K562 (cell line): ENCODE measurements around the gene OPCML. TPM values are rescaled to one million over a fixed set of nuclear protein-coding genes. Genes with fewer than 3 reads are reported as not detected.

ENCODE experiments used
- ATAC-seq: fragments of 200-7000 bp; cut with Tn5 transposase; 3 replicates; pipeline ENCODE4 v1.9.1; 2020; ENCODE audit warnings: moderate library complexity
- BruUV-seq: library from RNA; stranded (reverse); fragments of 400-500 nt; replicated peaks from 2 replicates; lab custom pipeline; 2021; lab: Mats Ljungman, UMichigan
- CTCF ChIA-PET: fragments of 300-600 bp; formaldehyde crosslinking; extraction: SDS; loops from one replicate; lab custom pipeline; 2021; ENCODE audit warnings: low intra/inter-chr PET ratio; lab: Yijun Ruan, JAX
- POLR2A ChIA-PET: fragments of 300-600, 350-650 bp; sonication (Branson Sonifier 250); formaldehyde crosslinking; extraction: SDS; loops from one replicate; lab custom pipeline; 2021; ENCODE audit warnings: antibody characterized with exemption, inconsistent platforms; lab: Yijun Ruan, JAX
- DNase-seq, 4 experiments: peaks; one replicate each; pipeline versions ENCODE4 v3.0.0 to v3.0.0-alpha.2; 2011 to 2018; ENCODE audit warnings: low spot score in 3 of 4, mixed read lengths in 3 of 4; ENCODE audit errors: extremely low read depth in 1 of 4
- FAIRE-seq: peaks from 2 replicates; lab custom pipeline; 2011; peaks lifted over from hg19 to GRCh38; lab: Jason Lieb, UNC
- H2AFZ ChIP-seq: 2 replicates; pipeline ENCODE4 v1.6.0; 2011; ENCODE audit warnings: low read depth, low read length, control low read depth, inconsistent platforms
- H3K27ac ChIP-seq: fragments of 200-600 bp; 3 replicates; pipeline ENCODE4 v1.8.0; 2011; ENCODE audit warnings: low read depth, mild to moderate bottlenecking, control low read depth, inconsistent platforms, low read length, moderate library complexity, mixed read lengths; ENCODE audit errors: extremely low read depth
- H3K27me3 ChIP-seq, 2 experiments: fragments of 300-600 bp in 1 of 2; 2 replicates in 1 of 2; 3 replicates in 1 of 2; pipeline versions ENCODE4 v1.6.0 to v1.8.0; 2011; ENCODE audit warnings: inconsistent platforms in 2 of 2, low read length in 2 of 2, mild to moderate bottlenecking in 1 of 2, mixed read lengths in 1 of 2, moderate library complexity in 1 of 2; ENCODE audit not compliant: control insufficient read depth in 2 of 2, insufficient read depth in 2 of 2
- H3K36me3 ChIP-seq: fragments of 300-600 bp; 3 replicates; pipeline ENCODE4 v1.8.0; 2011; ENCODE audit warnings: mild to moderate bottlenecking, low read length, inconsistent platforms; ENCODE audit not compliant: control insufficient read depth, insufficient read depth
- H3K4me1 ChIP-seq, 2 experiments: fragments of 200-600 bp in 1 of 2; replicated peaks in 1 of 2; 2 replicates in 1 of 2; 3 replicates in 1 of 2; pipeline versions ENCODE4 v1.5.1 to v1.8.0; 2011; ENCODE audit warnings: inconsistent platforms in 2 of 2, low read length in 2 of 2, mild to moderate bottlenecking in 1 of 2, mixed read lengths in 1 of 2, moderate library complexity in 1 of 2; ENCODE audit not compliant: control insufficient read depth in 2 of 2, insufficient read depth in 2 of 2
- H3K4me2 ChIP-seq: 2 replicates; pipeline ENCODE4 v1.6.1; 2011; ENCODE audit warnings: low read length, control low read depth, inconsistent platforms, mixed read lengths; ENCODE audit not compliant: insufficient read depth
- H3K4me3 ChIP-seq: fragments of 200-600 bp; sonication (generic), shearing (Covaris generic); 2 replicates; pipeline ENCODE4 v1.5.1; 2016; ENCODE audit warnings: control low read depth, inconsistent platforms
- H3K79me2 ChIP-seq: fragments of 200-600 bp; 3 replicates; pipeline ENCODE4 v1.8.0; 2011; ENCODE audit warnings: low read length, inconsistent platforms; ENCODE audit not compliant: control insufficient read depth, insufficient read depth
- H3K9ac ChIP-seq, 2 experiments: 2 replicates each; pipeline versions ENCODE4 v1.6.0 to v1.6.1; 2011; ENCODE audit warnings: low read depth in 2 of 2, low read length in 2 of 2, control low read depth in 1 of 2, inconsistent platforms in 1 of 2, mild to moderate bottlenecking in 1 of 2, mixed read lengths in 1 of 2; ENCODE audit not compliant: insufficient read depth in 1 of 2
- H3K9me1 ChIP-seq: one replicate; pipeline ENCODE4 v1.6.0; 2011; ENCODE audit warnings: inconsistent platforms, mild to moderate bottlenecking, low read length, moderate library complexity; ENCODE audit not compliant: control insufficient read depth, insufficient read depth
- H3K9me3 ChIP-seq: replicated peaks from 2 replicates; pipeline ENCODE4 v1.5.1; 2011; ENCODE audit warnings: low read depth, low read length, inconsistent platforms; ENCODE audit not compliant: control insufficient read depth, insufficient read depth
- H4K20me1 ChIP-seq: replicated peaks from 2 replicates; pipeline ENCODE4 v1.6.1; 2011; ENCODE audit warnings: low read length, inconsistent platforms, mixed read lengths; ENCODE audit not compliant: control insufficient read depth, insufficient read depth
- E2F6 ChIP-seq, 2 experiments: IDR thresholded peaks; 2 replicates each; pipeline ENCODE4 v1.6.1; 2011; ENCODE audit warnings: borderline replicate concordance in 1 of 2, control low read depth in 1 of 2, low read depth in 1 of 2, low read length in 1 of 2, mild to moderate bottlenecking in 1 of 2, mixed read lengths in 1 of 2, moderate library complexity in 1 of 2; ENCODE audit not compliant: insufficient read depth in 1 of 2, insufficient read length in 1 of 2, poor library complexity in 1 of 2, severe bottlenecking in 1 of 2; ENCODE audit errors: extremely low read depth in 1 of 2
- FOSL1 ChIP-seq: fragments of 200-800 bp; sonication (Bioruptor generic); conservative IDR thresholded peaks from 2 replicates; pipeline ENCODE4 v1.6.1; 2016; ENCODE audit warnings: missing genetic modification characterization, missing compliant biosample characterization
- FOXK1 ChIP-seq: sonication (generic); formaldehyde crosslinking; IDR thresholded peaks from 2 replicates; pipeline ENCODE4 v1.8.0; 2022; ENCODE audit warnings: missing genetic modification reagents, mild to moderate bottlenecking, borderline replicate concordance
- L3MBTL2 ChIP-seq: fragments of 450-650 bp; IDR thresholded peaks from 2 replicates; pipeline ENCODE4 v1.6.1; 2016; ENCODE audit warnings: mild to moderate bottlenecking, moderate library complexity
- SNIP1 ChIP-seq: fragments of 450-650 bp; IDR thresholded peaks from 2 replicates; pipeline ENCODE4 v1.7.1; 2017; ENCODE audit warnings: low read depth, mild to moderate bottlenecking
- TOE1 ChIP-seq, 2 experiments: fragments of 450-650 bp in 1 of 2; sonication (generic) in 1 of 2; formaldehyde crosslinking in 1 of 2; IDR thresholded peaks; 2 replicates each; pipeline versions ENCODE4 v1.7.1 to v1.8.0; 2016 to 2022; ENCODE audit warnings: borderline replicate concordance in 2 of 2, mild to moderate bottlenecking in 2 of 2, antibody characterized with exemption in 1 of 2, inconsistent platforms in 1 of 2, low read depth in 1 of 2, missing genetic modification reagents in 1 of 2, moderate library complexity in 1 of 2
- ZBTB17 ChIP-seq: fragments of 450-650 bp; formaldehyde crosslinking; IDR thresholded peaks from 2 replicates; pipeline ENCODE4 v1.4.0; 2020; ENCODE audit warnings: mild to moderate bottlenecking
- ZNF217 ChIP-seq: sonication (generic); formaldehyde crosslinking; IDR thresholded peaks from 2 replicates; pipeline ENCODE4 v1.8.0; 2022; ENCODE audit warnings: mild to moderate bottlenecking, missing genetic modification reagents
- ZNF224 ChIP-seq: sonication (generic); formaldehyde crosslinking; IDR thresholded peaks from 2 replicates; pipeline ENCODE4 v1.8.0; 2022; ENCODE audit warnings: mild to moderate bottlenecking, missing genetic modification reagents
- ZNF23 ChIP-seq: fragments of 250-450 bp; sonication (Bioruptor Pico); IDR thresholded peaks from 2 replicates; pipeline ENCODE4 v1.4.0; 2020; ENCODE audit warnings: mild to moderate bottlenecking
- ZNF75A ChIP-seq: fragments of 450-650 bp; formaldehyde crosslinking; IDR thresholded peaks from 2 replicates; pipeline ENCODE4 v1.4.0; 2020; ENCODE audit warnings: mild to moderate bottlenecking
- WGBS: fragments of 100-300 bp; shearing (Covaris generic); methylation state at CpG from one replicate; pipeline ENCODE4 v1.1.6; 2016; ENCODE audit warnings: low coverage, mixed read lengths; ENCODE audit not compliant: insufficient coverage; ENCODE audit errors: missing lambda C conversion rate; 5-methylcytosine and 5-hydroxymethylcytosine counted together
- in situ Hi-C: fragments of 300-500 bp; cut with MboI; formaldehyde crosslinking; loops from 4 replicates; pipeline ENCODE4 v1.15.0; 2018; ENCODE audit warnings: inconsistent platforms, mixed read lengths
- intact Hi-C: fragments of 100-400 bp; cut with micrococcal nuclease; formaldehyde crosslinking; loops from 2 replicates; pipeline ENCODE4 v1.14.2; 2022
- polyA plus RNA-seq, 8 experiments: library from polyadenylated mRNA; depleted of rRNA in 4 of 8; stranded (reverse) in 5 of 8; unstranded in 3 of 8; fragments of >200 nt; fragmentation: Nextera tagmentation in 2 of 8; fragmentation: Illumina TruSeq in 1 of 8; extraction: Ambion mirVana in 2 of 8; extraction: Trizol in 1 of 8; gene quantifications; 2 replicates each; pipeline versions ENCODE4 v1.2.1 to v1.2.3, GENCODE V29; 2011 to 2014; ENCODE audit warnings: inconsistent platforms in 1 of 8, missing spikeins in 1 of 8
- total RNA-seq, 7 experiments: library from RNA; depleted of rRNA in 6 of 7; stranded (reverse); fragments of >200 nt in 6 of 7; fragmentation: Illumina TruSeq in 2 of 7; extraction: Trizol in 2 of 7; gene quantifications; 2 replicates each; pipeline versions ENCODE4 v1.2.1 to v1.2.3, GENCODE V29; 2011 to 2021; ENCODE audit warnings: low replicate concordance in 1 of 7

The OPCML gene
- total and polyA plus RNA-seq, 9 of the 15 experiments (the other 6 are each of a cell fraction or from before 2014, with no cell fraction given), result not detected

GRCh38 chr11:132852361-132852760, 679.9 kb downstream of the OPCML start:
- Histone ChIP-seq H3K79me2 (no peaks in the 10 kb centered on the region), H4K20me1 (no peaks in the 10 kb centered on the region)
- no peak for TF ChIP-seq SNIP1
- TF ChIP-seq FOXK1 (CRISPR knock-in tag), result no peak
- no peak for TF ChIP-seq ZNF217 (CRISPR knock-in tag)
- TF ChIP-seq ZNF23 (CRISPR knock-in tag), result no peak
- no peak for TF ChIP-seq ZNF75A
- TF ChIP-seq, all 486 proteins: peak for 0
- Histone ChIP-seq H2AFZ (no peak overlapping the region), H3K4me3 (no peak overlapping the region), H3K9me1 (no peaks in the 10 kb centered on the region), H3K27me3 (no peaks in the 10 kb centered on the region), H3K4me1 (no peaks in the 10 kb centered on the region), H3K36me3 (no peaks in the 10 kb centered on the region), H3K27ac (no peak overlapping the region), H3K9me3 (no peaks in the 10 kb centered on the region; the same call in 1 of the 2 replicates), H3K9ac (no peak overlapping the region), H3K4me2 (no peak overlapping the region)
- BruUV-seq, result no TSS peak
- ChIA-PET CTCF (interaction anchor here (0.6 kb wide), 1 partner anchor 41 kb away, joined by 3 read pairs; no protein-coding TSS in a partner anchor), POLR2A (no interaction called here)
- FAIRE-seq, result no peak
- 2% methylated on average over 7 of the region's 7 CpGs for WGBS
- ATAC-seq, result no peak
- no peak for DNase-seq
- in situ Hi-C loops (no loop called here), intact Hi-C loops (no loop called here)

GRCh38 chr11:132851247-132851646, 681.1 kb downstream of the OPCML start:
- no peak overlapping the region for H3K4me3 ChIP-seq
- ATAC-seq, result no peak
- TF ChIP-seq TOE1 (IDR thresholded peaks at IDR 0.05; ENCODE audit: borderline replicate concordance) (no peak), TOE1 (CRISPR knock-in tag; IDR thresholded peaks at IDR 0.05; ENCODE audit: borderline replicate concordance, low read depth) (no peak), L3MBTL2 (no peak), ZNF224 (no peak), E2F6 (IDR thresholded peaks at IDR 0.05; ENCODE audit: borderline replicate concordance in 1 of 2, extremely low read depth in 1 of 2, insufficient read depth in 1 of 2, insufficient read length in 1 of 2, low read depth in 1 of 2, low read length in 1 of 2, poor library complexity in 1 of 2, severe bottlenecking in 1 of 2) (no peak), ZBTB17 (CRISPR knock-in tag) (no peak), FOSL1 (tag) (no peak)
- POLR2A ChIA-PET, result no interaction called here
- H3K9me1 ChIP-seq, result no peaks in the 10 kb centered on the region
- no peak for DNase-seq
- BruUV-seq, result no TSS peak
- in situ Hi-C loops (no loop called here), intact Hi-C loops (no loop called here)
- H3K27ac ChIP-seq, result no peak overlapping the region
- no peaks in the 10 kb centered on the region for H3K36me3 ChIP-seq
- H3K27me3 ChIP-seq, result no peaks in the 10 kb centered on the region
- no peaks in the 10 kb centered on the region; the same call in 1 of the 2 replicates for H3K9me3 ChIP-seq
- H2AFZ ChIP-seq, result no peak overlapping the region
- H3K9ac ChIP-seq, result no peak overlapping the region
- H3K4me1 ChIP-seq, result no peaks in the 10 kb centered on the region
- no peaks in the 10 kb centered on the region for H3K79me2 ChIP-seq
- WGBS, result 0% methylated on average over 1 of the region's 2 CpGs
- no peak for FAIRE-seq
- CTCF ChIA-PET, result no interaction called here
- H4K20me1 ChIP-seq, result no peaks in the 10 kb centered on the region
- H3K4me2 ChIP-seq, result no peak overlapping the region
